Kidney glomerular epithelial cell (primary cell): Measurements from ENCODE around the gene SVIL.

Experiments used
- DNase-seq: peaks from one replicate; lab custom pipeline; 2025; lab: John Stamatoyannopoulos, UW

The SVIL gene, protein sequence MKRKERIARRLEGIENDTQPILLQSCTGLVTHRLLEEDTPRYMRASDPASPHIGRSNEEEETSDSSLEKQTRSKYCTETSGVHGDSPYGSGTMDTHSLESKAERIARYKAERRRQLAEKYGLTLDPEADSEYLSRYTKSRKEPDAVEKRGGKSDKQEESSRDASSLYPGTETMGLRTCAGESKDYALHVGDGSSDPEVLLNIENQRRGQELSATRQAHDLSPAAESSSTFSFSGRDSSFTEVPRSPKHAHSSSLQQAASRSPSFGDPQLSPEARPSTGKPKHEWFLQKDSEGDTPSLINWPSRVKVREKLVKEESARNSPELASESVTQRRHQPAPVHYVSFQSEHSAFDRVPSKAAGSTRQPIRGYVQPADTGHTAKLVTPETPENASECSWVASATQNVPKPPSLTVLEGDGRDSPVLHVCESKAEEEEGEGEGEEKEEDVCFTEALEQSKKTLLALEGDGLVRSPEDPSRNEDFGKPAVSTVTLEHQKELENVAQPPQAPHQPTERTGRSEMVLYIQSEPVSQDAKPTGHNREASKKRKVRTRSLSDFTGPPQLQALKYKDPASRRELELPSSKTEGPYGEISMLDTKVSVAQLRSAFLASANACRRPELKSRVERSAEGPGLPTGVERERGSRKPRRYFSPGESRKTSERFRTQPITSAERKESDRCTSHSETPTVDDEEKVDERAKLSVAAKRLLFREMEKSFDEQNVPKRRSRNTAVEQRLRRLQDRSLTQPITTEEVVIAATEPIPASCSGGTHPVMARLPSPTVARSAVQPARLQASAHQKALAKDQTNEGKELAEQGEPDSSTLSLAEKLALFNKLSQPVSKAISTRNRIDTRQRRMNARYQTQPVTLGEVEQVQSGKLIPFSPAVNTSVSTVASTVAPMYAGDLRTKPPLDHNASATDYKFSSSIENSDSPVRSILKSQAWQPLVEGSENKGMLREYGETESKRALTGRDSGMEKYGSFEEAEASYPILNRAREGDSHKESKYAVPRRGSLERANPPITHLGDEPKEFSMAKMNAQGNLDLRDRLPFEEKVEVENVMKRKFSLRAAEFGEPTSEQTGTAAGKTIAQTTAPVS (N-terminal part only)

DNA sequence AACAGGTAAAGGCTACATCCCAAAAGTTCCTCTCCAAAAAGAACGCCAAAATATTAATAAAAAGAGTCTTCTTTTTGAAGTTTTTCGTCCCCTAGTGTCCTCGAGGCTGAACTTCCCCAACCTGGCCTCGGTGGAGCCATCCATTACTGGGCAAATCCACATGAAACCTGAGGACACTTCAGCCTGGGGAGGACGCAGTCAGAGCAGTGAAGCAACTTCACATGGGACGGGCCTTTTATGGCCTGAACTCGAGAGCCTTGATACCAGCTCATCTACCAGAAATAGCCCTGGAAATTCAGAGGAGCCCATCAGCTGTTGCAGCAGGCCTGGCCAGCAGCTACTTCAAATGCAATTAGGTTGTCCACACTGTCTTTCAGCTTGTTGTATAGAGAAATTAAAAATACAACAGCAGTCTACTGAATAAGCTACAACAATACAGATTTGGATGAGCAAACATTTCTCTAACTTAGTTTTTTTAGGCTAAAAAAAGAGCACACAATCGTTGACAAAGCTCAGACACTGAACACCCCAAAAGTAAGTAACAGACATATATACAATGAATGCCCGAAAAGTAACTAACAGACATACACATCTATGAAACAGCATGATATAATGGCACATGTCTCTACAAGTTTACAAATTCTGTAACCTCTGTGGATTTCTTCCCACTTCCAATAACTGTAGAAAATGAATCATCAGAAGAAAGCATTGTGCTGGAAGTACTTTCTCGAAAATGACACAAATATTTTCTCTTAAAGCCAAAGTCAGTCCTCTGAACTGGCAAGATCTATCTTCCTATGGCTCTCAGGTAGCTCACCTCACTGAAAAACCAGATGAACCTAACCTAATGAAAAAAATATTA is at the start of gene SVIL:
Gene SVIL (minus strand): TSS at position 208 of the 862 bp plus-strand sequence. CDS start 79,913 bp downstream, outside the sequence.
- DNase-seq: peak; percentile 37

DNA sequence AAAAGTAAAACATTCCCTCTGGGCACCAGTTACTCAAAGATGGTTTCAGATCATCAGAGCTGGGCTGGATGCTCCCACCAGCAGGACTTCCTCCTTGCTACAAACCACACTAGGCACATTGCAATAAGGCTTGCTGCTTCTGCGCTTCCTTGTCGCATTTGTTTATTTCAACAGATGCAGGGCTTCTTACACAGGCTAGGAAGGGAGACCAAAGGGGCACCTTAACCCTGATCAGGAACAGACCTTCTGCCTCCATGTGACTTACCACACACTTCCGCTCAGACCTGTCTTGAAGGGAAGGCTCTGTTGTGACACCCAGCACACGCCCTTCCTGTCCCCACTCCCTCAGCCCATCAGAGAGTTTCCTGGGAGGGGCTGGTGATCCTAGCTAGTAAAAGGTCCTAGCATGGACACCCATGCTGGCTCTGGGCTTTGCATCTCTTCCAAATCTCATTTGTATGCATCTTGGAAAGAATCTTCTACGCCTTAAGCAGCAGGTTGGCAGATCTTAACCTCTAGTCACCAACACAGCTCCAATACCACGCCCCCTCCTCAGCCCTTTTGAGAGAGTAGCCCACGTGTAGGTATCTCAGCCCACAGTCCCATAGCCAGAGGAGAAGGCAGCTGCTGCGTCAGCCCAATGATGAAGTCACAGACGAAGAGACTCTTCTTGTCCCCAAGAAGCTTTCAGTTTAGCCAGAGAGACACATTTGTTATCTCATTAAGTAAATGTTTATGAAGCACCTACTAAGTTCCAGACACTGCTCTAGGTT is 47.1 kb upstream of the SVIL start:
- DNase-seq: no peak

DNA sequence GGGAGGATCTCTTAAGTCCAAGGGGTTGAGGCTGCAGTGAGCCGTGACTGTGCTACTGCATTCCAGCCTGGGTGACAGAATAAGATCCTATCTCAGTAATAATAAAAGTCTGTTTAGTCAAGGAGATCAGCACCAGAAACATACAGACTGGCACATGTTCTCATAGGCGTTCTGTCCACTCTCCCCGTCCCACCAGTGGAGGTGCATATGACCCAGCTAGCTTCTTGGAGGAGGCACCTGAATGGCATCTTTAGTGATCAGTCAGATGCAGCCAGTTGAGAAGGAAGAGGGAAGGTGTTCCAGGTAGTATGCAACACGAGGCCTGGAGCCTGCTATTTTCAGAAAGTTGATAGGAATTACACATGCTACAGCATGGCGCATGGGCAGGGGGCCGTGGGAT is 45.3 kb upstream of the SVIL start:
- peak; percentile 33 for DNase-seq

DNA sequence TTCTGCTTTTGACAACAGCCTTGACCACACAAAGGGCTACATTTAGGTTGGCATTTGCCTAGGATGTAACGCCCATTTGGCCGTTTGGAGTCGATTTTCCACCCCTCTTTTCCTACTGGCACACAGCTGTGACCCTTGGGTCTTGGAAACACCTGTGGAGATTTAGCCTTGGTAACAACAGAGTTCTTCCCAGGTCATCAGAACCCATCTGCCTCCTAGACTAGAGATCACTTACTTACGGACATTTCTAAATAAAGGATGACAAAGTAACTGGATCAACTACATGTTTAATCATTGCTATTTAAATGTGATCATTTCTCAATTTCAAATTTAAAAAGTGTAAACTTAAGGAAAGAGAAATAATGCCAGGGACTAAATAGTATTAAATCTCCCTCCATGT is 42.0 kb upstream of the SVIL start:
- no peak for DNase-seq

DNA sequence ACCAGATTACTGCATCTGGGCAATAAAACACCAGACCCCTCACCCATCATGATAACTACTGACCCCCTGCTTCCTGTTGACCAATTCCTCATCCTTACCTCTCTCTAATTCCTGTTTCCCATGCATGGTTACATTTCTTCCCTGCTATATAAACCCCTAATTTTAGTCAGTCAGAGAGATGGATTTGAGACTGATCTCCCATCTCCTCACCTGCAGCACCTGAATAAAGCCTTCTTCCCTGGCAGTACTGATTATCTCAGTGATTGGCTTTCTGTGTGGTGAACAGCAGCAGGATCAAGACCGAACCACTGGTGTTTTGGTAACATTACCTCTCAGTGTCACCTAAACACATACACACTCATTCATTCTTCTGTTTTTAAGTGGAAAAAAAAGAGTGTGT is 41.2 kb upstream of the SVIL start:
- no peak for DNase-seq

DNA sequence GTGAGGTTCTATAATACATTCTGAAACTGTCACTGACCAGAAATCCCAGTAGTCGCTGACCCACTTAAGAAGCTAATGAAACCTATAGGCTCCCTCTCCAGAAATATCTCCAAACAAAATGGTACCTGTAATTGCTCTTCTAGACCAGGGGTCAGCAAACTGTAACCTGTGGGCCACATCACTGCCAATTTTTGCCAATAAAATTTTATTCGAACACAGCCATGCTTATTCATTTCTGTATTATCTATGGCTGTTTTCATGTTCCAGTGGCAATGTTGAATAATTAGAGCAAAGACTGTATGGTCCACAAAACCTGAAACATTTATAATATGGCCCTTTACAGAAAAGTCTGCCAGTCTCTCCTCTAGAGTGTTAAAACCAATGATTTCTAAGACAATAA is 37.2 kb upstream of the SVIL start:
- no peak for DNase-seq

DNA sequence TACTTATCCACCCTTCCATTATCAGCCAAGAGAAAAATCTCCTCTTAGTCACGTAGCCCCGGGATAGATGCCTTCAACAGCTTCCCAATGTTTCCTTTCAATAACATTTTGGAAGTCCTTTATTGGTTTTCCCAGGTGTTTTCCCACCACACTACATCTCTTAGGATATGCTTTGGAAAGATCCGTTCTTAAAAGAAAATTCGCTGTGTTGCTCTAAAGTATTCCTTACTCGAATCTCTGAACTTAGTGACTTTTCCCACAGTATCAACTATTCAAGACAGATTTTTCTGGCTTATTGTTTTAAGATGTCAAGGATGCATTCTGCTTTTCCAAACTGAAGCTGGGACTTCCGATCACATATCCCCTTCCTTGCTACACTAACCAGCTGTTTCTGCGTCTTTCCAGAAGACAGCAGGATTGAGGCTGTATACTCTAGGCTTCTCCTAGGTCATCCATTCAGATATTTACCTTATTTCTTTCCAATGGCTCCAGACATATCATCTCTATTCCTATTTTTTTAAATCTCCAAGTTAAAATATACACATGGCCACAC is 36.5 kb upstream of the SVIL start:
- no peak for DNase-seq

DNA sequence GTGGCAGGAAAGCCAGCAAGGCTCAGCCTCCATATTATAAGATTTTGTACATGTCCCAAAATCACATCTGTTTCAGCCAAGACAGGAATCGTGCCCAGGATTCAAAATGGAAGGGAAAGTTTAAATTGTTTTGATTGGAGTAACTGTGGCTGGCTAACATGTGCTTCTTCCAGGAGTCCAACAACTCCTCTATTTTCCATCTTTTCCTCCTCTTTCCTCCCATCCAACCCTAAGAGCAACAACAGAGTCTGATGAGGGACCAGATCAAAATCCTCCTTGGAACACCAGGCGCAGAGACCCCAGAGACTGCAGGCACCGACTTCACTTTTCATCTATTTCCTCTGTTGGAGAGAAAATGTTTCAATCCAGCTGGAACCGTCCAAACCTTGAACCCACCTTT is 36.0 kb upstream of the SVIL start:
- no peak for DNase-seq

DNA sequence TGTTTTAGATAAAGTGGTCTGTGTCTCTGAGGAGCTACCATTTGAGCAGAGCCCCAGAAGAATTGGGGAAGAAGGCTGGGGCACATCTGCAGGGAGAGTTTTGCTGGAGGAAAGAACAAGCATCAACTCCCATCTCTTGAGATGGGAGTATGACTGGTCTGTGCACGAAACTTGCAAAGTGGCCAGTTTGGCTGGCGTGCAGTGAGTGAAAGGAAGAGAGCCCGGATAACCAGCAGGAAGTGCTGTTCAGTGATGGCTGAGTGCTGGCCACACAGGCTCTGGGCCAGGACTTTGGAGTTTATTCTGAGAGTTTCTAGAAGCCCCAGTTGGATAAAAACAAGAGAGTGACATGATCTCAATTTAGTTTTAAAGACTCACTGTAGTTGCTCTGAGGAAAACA is 34.4 kb upstream of the SVIL start:
- no peak for DNase-seq

DNA sequence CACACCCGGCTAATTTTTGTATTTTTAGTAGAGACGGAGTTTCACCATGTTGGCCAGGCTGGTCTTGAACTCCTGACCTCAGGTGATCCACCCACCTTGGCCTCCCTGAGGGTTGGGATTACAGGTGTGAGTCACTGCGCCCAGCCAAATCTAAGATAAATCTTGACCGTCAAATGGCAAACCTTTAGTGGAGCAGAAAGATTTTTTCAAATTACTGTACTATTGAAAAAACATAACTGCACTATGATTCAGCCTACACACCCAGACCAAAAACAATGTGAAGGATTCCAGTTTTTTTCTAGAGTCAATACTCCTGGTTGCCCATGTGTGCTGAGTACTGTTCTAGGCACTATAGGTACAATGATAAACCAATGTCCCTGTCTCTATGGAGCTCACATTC is 33.9 kb upstream of the SVIL start:
- peak; percentile 91 for DNase-seq

DNA sequence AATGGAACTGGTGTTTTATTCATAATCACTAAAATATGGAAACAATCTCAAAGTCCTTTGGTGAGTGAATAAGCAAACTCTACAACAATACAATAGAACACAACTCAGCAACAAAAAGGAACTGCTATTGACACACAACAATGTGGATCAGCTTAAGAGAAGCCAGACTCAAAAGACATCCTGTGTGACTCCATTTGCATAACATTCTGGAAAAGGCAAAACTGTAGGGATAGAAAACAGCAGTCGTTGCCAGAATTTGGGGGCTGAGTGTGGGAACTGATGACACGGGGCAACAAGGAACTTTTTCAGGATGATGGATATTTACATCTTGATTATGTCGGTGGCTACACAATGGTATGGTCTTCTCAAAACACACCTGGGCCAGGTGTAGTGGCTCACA is 32.4 kb upstream of the SVIL start:
- no peak for DNase-seq

DNA sequence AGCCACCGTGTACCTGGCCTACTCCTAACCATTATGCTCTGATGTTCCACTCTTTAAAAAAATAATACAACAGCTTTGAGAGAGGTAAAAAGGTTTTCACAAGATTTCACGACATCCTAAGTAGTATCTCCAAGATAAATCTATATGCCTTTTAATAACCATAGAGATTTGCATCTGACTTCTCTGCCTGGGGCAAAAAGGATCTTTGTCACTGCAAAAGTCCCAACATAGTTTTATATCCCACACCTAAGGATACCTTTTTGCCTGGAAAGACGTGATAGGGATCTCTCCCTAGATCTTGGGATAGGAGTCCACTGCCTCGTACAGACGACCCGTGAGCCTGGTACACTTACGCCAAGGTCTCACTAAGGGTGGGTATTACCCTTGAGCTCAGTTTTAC is 31.4 kb upstream of the SVIL start:
- DNase-seq: no peak

DNA sequence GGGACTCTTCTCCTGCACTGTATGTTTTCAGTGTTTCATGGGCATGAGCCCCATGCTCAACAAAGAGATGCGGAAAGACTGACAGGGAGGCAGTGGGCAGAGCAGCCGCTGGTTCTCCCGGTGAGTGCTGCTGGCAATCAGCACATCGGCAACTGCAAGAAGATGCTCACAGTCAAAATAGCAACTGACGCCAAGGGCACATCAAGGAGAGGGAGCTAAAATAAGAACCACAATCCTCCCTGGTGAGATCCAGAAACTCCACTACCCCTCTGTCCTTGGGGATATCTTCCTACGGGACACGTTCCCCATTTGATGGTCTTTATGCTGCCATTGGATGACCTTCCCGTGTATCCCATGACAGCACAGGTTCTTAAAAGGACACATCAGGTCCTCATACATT is 28.9 kb upstream of the SVIL start:
- no peak for DNase-seq

DNA sequence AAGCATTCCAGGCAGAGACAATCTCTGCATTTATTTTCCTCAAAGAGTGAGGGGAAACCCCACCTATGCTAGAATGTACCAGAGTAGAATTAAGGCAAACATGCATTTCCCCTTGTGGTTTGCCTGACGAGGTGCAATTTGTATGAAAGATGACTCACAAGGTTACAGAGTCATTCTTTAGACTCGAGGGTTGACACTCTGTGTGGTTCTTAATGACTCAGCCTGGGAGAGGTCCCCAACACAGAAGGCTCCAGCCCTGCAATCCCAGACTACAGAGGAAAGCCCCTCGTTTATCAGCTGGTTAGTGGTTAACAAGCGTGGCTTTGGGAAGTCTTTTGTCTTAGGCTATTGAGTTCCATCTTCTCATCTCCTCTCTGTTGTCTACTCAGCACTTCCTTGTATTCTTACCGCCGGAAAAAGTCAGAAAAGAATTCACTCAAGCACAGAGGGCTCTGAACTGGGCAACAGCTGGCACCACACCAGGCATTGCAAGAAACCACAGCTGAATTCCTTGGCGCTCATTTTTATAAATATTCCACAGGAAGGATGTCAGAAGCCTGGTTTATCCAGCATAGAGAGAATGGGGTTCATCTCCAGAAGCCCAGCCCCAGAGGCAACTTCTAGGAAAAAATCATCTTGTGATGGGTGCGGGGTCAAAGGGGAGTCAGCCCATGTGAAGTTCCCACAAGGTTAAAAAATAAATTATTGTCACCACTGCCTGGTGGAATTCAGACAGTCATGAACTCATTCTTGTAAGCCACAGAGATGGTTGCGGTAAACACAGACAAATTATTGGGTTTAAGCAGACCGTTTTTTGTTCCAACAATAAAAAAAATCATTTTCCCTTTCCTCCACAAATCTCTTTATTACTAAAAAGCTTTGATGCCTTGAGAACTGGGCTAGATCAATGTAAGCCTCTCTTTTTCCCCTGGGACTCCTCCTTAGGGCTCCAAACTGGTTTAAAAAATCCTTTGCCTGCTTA is 24.5 kb upstream of the SVIL start:
- DNase-seq: peak; percentile 100

DNA sequence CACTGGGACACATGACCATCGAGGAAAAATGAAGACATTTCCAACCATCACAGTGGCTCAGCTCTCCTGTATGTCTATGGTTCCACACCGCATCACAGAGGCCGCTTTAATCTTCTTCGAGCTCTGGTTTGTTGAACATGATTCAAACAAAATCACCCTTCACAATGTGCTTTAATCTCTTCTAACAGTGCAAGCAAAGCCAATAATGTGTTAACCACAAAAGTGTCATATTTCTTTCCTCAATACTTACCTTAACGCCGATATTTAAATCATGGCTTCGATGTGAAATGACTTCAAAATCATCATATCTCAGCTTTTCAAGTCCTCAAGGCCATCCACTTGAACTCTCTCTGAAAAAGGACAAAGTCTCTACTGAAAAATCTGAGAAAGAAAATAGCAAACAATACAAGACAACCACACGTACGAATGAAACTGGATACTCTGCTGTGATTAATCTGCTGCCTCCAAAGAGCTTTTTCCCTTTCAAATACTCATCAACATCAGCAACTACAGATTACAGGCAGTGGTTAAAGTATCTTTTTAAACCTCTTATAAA is 23.0 kb upstream of the SVIL start:
- no peak for DNase-seq

DNA sequence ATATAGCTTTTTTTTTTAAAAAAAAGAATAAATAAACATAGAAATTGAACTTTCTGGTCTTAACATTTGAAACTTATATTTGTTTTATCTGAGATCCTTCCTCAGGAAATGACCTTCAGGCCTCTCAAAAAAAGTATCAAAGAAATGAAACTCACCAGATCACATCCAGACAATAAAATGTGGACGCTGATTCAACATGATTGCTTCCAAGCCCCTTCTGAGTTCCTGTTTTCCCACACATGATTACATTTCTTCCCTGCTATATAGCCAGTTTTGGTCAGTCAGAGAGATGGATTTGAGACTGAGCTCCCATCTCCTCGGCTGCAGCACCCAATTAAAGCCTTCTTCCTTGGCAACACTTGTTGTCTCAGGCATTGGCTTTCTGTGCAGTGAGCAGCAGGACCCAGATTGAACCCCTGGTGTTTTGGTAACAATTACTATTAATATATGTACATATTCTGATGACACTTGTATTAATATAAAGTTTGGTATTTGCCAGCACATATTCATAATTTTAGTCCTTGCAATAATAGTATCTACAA is 21.8 kb upstream of the SVIL start:
- DNase-seq: no peak

DNA sequence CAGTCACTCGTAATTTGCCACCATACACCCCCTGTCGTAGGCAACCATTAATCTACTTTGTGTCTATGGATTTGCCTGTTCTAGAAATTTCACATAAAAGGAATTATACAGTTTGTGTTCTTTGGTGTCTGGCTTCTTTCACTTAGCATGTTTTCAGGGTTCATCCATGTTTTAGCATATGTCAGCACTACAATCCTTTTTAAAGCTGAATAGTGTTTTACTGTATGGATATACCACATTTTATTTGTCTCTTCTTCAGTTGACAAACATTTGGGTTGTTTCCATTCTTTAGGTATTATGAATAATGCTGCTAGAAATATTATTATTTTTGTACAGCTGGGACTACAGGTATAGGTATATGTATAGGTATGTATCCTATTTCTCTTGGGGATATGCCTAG is 17.4 kb upstream of the SVIL start:
- DNase-seq: no peak

DNA sequence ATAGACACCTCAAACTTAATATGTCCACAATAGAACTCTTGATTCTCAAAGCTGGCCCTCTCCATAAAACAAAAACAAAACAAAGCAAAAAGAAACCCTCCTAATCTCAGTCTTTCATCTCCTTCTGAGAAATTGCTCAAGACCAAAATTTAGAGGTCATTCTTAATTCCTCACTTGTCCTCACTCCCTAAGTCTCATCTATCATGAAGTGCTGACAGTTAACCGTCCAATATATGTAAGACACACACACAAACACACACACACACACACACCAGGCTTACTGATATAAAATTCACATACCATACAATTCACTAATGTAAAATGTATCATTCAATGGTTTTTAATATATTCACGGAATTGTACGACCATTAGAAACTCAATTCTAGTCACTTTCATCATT is 17.0 kb upstream of the SVIL start:
- DNase-seq: no peak

DNA sequence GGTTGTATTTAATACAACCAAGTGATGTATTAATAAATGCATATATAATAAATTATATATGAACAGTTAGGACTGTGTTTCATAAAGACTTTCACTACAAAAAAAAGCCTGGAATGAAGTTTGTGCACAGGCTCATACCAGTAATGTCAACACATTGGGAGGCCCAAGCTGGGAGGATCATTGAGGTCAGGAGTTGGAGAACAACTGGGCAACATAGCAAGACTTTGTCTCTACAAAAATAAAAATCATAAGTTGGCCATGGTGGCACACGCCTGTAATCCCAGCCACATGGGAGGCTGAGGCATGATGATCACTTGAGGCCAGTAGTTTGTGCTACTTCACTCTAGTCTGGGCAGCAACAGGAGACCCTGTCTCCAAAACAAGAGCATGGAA is 15.8 kb upstream of the SVIL start:
- no peak for DNase-seq
